ENCODE measurements around the gene STXBP4. TPM values are rescaled to one million over a fixed set of nuclear protein-coding genes. Genes with fewer than 3 reads are reported as not detected.

Gene STXBP4
- total RNA-seq, 1 experiment from 2014 or later, result 19.4 TPM

Other genes with a start within 250 kb of the STXBP4 start
- gene TOM1L1, start 67.9 kb upstream of the STXBP4 start, total RNA-seq (2014; rRNA removed; shearing (Covaris generic)), result 51.0 and 70.0 TPM in 2 replicates
- 111 and 122 TPM in 2 replicates for gene COX11, start 111 bp upstream of the STXBP4 start, total RNA-seq (2014; rRNA removed; shearing (Covaris generic))